Tracheal epithelial cell (primary cell): ENCODE results near the gene PRKAB2. TPM values are rescaled to one million over a fixed set of nuclear protein-coding genes. Genes with fewer than 3 reads are reported as not detected.

Source experiments
- total RNA-seq: library from RNA; depleted of rRNA; stranded (reverse); fragments of >200 nt; gene quantifications from 2 replicates; pipeline ENCODE4 v1.2.1, GENCODE V29; 2014

Gene PRKAB2
- 12.0 and 25.8 TPM in 2 replicates for total RNA-seq

DNA sequence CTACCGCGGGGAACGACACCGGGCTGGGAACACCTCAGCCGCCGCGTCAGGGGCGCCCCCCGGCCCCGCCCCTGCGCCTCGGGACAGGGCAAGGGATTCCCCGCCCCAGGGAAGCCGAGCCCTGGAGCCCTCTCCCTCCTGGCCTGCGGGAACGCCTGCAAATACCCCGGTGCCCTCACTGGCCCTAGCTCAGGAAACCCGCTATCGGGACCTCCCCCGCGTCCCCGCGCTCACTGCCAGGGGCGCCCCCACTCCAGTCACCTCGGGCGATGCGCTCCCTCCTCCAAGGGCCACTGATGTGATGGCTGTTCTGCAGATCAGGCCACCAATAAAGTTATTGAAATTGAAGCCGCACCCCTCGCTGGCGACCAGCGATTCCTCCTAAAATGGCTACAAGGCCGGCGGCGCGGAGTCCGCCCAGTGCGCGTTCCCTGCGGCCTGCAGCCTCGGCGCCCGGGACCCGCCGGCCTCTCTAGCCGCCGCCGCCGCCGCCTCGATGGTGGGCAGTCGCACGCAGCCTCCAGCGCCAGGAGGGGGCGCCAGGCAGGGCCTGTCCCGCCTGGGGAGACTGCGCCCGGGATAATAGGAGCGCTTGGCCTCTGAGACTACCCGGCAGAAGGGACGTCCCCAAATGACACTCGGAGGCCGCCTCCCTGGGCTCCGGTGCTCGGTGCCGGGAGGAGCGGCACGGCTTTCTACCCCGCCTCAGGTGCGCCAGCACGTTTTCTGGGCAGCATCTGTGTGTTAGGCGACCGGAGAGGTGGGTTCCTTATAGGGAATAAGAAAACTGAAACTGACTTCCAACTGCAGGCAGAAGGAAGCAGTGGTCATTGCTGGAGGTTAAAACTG, at the start of gene PRKAB2:
Gene PRKAB2, minus strand, starts transcription at position 303 of the 849 bp plus-strand sequence. CDS start 326 bp downstream, outside the sequence.

Other genes starting within 250 kb of the PRKAB2 start
- 3.9 and 7.5 TPM in 2 replicates for gene NBPF12, start 234.1 kb downstream of the PRKAB2 start, total RNA-seq
- 0.43 and 1.2 TPM in 2 replicates for gene FMO5, start 52.9 kb upstream of the PRKAB2 start, total RNA-seq
- 25.8 and 35.7 TPM in 2 replicates for gene CHD1L, start 70.2 kb upstream of the PRKAB2 start, total RNA-seq